ENCODE data around the gene ANKRD44. TPM values are rescaled to one million over a fixed set of nuclear protein-coding genes. Genes with fewer than 3 reads are reported as not detected.

The ANKRD44 gene
- total RNA-seq, 6 experiments from 2014 or later: 3.8 to 5.7 (median 4.7) TPM

- no peaks in the 10 kb centered on the region for H3K9me3 Mint-ChIP-seq
- TF ChIP-seq CTCF (IDR thresholded peaks at IDR 0.05): no peak
- peak; percentile 35 for DNase-seq
- no peak overlapping the region for H3K4me3 Mint-ChIP-seq
- no peaks in the 10 kb centered on the region; the same call in 1 of the 2 replicates for H3K27me3 Mint-ChIP-seq (ENCODE audit: insufficient read depth)
- H3K27ac Mint-ChIP-seq: peak overlapping the region; percentile 62
- peaks cover 4% of the 10 kb centered on the region for H3K36me3 Mint-ChIP-seq (ENCODE audit: low read depth)
- peaks cover 52% of the 10 kb centered on the region for H3K4me1 Mint-ChIP-seq (ENCODE audit: low read depth)
Measured at GRCh38 chr2:197181491-197181890, 129.1 kb downstream of the ANKRD44 start.

- H3K27me3 Mint-ChIP-seq (ENCODE audit: insufficient read depth): no peaks in the 10 kb centered on the region; the same call in 1 of the 2 replicates
- peak; percentile 66 for DNase-seq
Measured at GRCh38 chr2:197179744-197180498, 130.7 kb downstream of the ANKRD44 start.

GRCh38 chr2:197176522-197176921 is 134.1 kb downstream of the ANKRD44 start:
- Mint-ChIP-seq H3K27ac (no peak overlapping the region), H3K4me1 (ENCODE audit: low read depth) (peaks cover 40% of the 10 kb centered on the region), H3K27me3 (ENCODE audit: insufficient read depth) (no peaks in the 10 kb centered on the region; the same call in 1 of the 2 replicates)

More at GRCh38 chr2:197179744-197180498, 130.7 kb downstream of the ANKRD44 start:
- H3K27ac Mint-ChIP-seq: peak overlapping the region; percentile 88
- peaks cover 4% of the 10 kb centered on the region for H3K36me3 Mint-ChIP-seq (ENCODE audit: low read depth)
- peaks cover 57% of the 10 kb centered on the region for H3K4me1 Mint-ChIP-seq (ENCODE audit: low read depth)
- H3K9me3 Mint-ChIP-seq: no peaks in the 10 kb centered on the region
- TF ChIP-seq CTCF (IDR thresholded peaks at IDR 0.05): no peak
- peak overlapping the region; percentile 46; the same call in 1 of the 2 replicates for H3K4me3 Mint-ChIP-seq

GRCh38 chr2:197174539-197175094 is 136.0 kb downstream of the ANKRD44 start:
- H3K36me3 Mint-ChIP-seq (ENCODE audit: low read depth): no peaks in the 10 kb centered on the region
- H3K27me3 Mint-ChIP-seq (ENCODE audit: insufficient read depth): no peaks in the 10 kb centered on the region; the same call in 1 of the 2 replicates
- DNase-seq: peak; percentile 68
- TF ChIP-seq CTCF (IDR thresholded peaks at IDR 0.05): no peak
- H3K4me1 Mint-ChIP-seq (ENCODE audit: low read depth): peaks cover 33% of the 10 kb centered on the region
- H3K27ac Mint-ChIP-seq: no peak overlapping the region
- H3K4me3 Mint-ChIP-seq: no peak overlapping the region
- H3K9me3 Mint-ChIP-seq: no peaks in the 10 kb centered on the region

More at GRCh38 chr2:197176522-197176921, 134.1 kb downstream of the ANKRD44 start:
- H3K36me3 Mint-ChIP-seq (ENCODE audit: low read depth): no peaks in the 10 kb centered on the region
- no peak for TF ChIP-seq CTCF (IDR thresholded peaks at IDR 0.05)
- no peak overlapping the region for H3K4me3 Mint-ChIP-seq
- H3K9me3 Mint-ChIP-seq: no peaks in the 10 kb centered on the region
- DNase-seq: no peak

GRCh38 chr2:197171582-197171981 is 139.0 kb downstream of the ANKRD44 start:
- Mint-ChIP-seq H3K4me3 (no peak overlapping the region), H3K9me3 (no peaks in the 10 kb centered on the region)
- TF ChIP-seq CTCF (IDR thresholded peaks at IDR 0.05): no peak

More at GRCh38 chr2:197171582-197171981, 139.0 kb downstream of the ANKRD44 start:
- no peaks in the 10 kb centered on the region for H3K36me3 Mint-ChIP-seq (ENCODE audit: low read depth)
- no peak overlapping the region for H3K27ac Mint-ChIP-seq
- peaks cover 33% of the 10 kb centered on the region for H3K4me1 Mint-ChIP-seq (ENCODE audit: low read depth)
- DNase-seq: no peak
- H3K27me3 Mint-ChIP-seq (ENCODE audit: insufficient read depth): no peaks in the 10 kb centered on the region; the same call in 1 of the 2 replicates

Measured in HFFc6 (cell line).